Stimulated activated CD4-positive, alpha-beta T cell treated with anti-CD3 and anti-CD28 coated beads, Interleukin-15, amount 100 ng/mL, for 1 hour (primary cell): ENCODE measurements around the gene METTL25B.
"Not testable (repeated sequence)": the region's sequence is repeated elsewhere in the genome, so short reads cannot be mapped to it uniquely, and the experiment has no call there.

Experiments
- DNase-seq, 2 donors: peaks; one replicate each; pipeline ENCODE4 v3.0.0-alpha.2; 2020; ENCODE audit warnings: low read depth in 1 of 2, low spot score in 1 of 2

The METTL25B gene

GRCh38 chr1:156747742-156748669, 19.7 kb downstream of the METTL25B start:
- no peak for DNase-seq

GRCh38 chr1:156748670-156749418, 20.6 kb downstream of the METTL25B start:
- DNase-seq, result no peak

GRCh38 chr1:156749419-156750118, 21.3 kb downstream of the METTL25B start:
- DNase-seq, result no peak

- DNase-seq, result no peak
Observed at GRCh38 chr1:156750191-156750672, 22.0 kb downstream of the METTL25B start.

GRCh38 chr1:156750711-156751450, 22.6 kb downstream of the METTL25B start:
- DNase-seq, result no peak

GRCh38 chr1:156751451-156751756, 23.1 kb downstream of the METTL25B start, which contains the start of gene HDGF:
TSS of gene HDGF (minus strand) at chr1:156751675. CDS start at chr1:156751429, 246 bp downstream.
- DNase-seq, result no peak

GRCh38 chr1:156751757-156752481, 23.6 kb downstream of the METTL25B start:
- DNase-seq, result peak; percentile 95 to 97

GRCh38 chr1:156752843-156753482, 24.7 kb downstream of the METTL25B start:
- DNase-seq, result no peak

- no peak for DNase-seq
Observed at GRCh38 chr1:156754219-156754618, 25.9 kb downstream of the METTL25B start.

GRCh38 chr1:156755527-156755950, 27.3 kb downstream of the METTL25B start:
- DNase-seq, result no peak

- no peak for DNase-seq
Observed at GRCh38 chr1:156756355-156756754, 28.1 kb downstream of the METTL25B start.

GRCh38 chr1:156757572-156758253, 29.4 kb downstream of the METTL25B start:
- DNase-seq, result not testable (repeated sequence)

GRCh38 chr1:156760092-156760795, 32.0 kb downstream of the METTL25B start:
- no peak for DNase-seq

- DNase-seq, result no peak
Observed at GRCh38 chr1:156760796-156761104, 32.5 kb downstream of the METTL25B start.

GRCh38 chr1:156765136-156765535, 36.9 kb downstream of the METTL25B start:
- not testable (repeated sequence) for DNase-seq

- DNase-seq, result no peak
Observed at GRCh38 chr1:156765666-156766065, 37.4 kb downstream of the METTL25B start.

GRCh38 chr1:156766298-156767100, 38.2 kb downstream of the METTL25B start:
- DNase-seq, result no peak
